K562 (cell line): ENCODE data around the gene POLR3GL. TPM values are rescaled to one million over a fixed set of nuclear protein-coding genes. Genes with fewer than 3 reads are reported as not detected.

Experiments used
- ATAC-seq: fragments of 200-7000 bp; cut with Tn5 transposase; 3 replicates; pipeline ENCODE4 v1.9.1; 2020; ENCODE audit warnings: moderate library complexity
- BruUV-seq: library from RNA; stranded (reverse); fragments of 400-500 nt; replicated peaks from 2 replicates; lab custom pipeline; 2021; lab: Mats Ljungman, UMichigan
- CTCF ChIA-PET: fragments of 300-600 bp; formaldehyde crosslinking; extraction: SDS; loops from one replicate; lab custom pipeline; 2021; ENCODE audit warnings: low intra/inter-chr PET ratio; lab: Yijun Ruan, JAX
- POLR2A ChIA-PET: fragments of 300-600, 350-650 bp; sonication (Branson Sonifier 250); formaldehyde crosslinking; extraction: SDS; loops from one replicate; lab custom pipeline; 2021; ENCODE audit warnings: antibody characterized with exemption, inconsistent platforms; lab: Yijun Ruan, JAX
- DNase-seq, 4 experiments: peaks; one replicate each; pipeline versions ENCODE4 v3.0.0 to v3.0.0-alpha.2; 2011 to 2018; ENCODE audit warnings: low spot score in 3 of 4, mixed read lengths in 3 of 4; ENCODE audit errors: extremely low read depth in 1 of 4
- FAIRE-seq: peaks from 2 replicates; lab custom pipeline; 2011; peaks lifted over from hg19 to GRCh38; lab: Jason Lieb, UNC
- H2AFZ ChIP-seq: 2 replicates; pipeline ENCODE4 v1.6.0; 2011; ENCODE audit warnings: low read depth, low read length, control low read depth, inconsistent platforms
- H3K27ac ChIP-seq: fragments of 200-600 bp; 3 replicates; pipeline ENCODE4 v1.8.0; 2011; ENCODE audit warnings: low read depth, mild to moderate bottlenecking, control low read depth, inconsistent platforms, low read length, moderate library complexity, mixed read lengths; ENCODE audit errors: extremely low read depth
- H3K27me3 ChIP-seq, 2 experiments: fragments of 300-600 bp in 1 of 2; 2 replicates in 1 of 2; 3 replicates in 1 of 2; pipeline versions ENCODE4 v1.6.0 to v1.8.0; 2011; ENCODE audit warnings: inconsistent platforms in 2 of 2, low read length in 2 of 2, mild to moderate bottlenecking in 1 of 2, mixed read lengths in 1 of 2, moderate library complexity in 1 of 2; ENCODE audit not compliant: control insufficient read depth in 2 of 2, insufficient read depth in 2 of 2
- H3K36me3 ChIP-seq: fragments of 300-600 bp; 3 replicates; pipeline ENCODE4 v1.8.0; 2011; ENCODE audit warnings: mild to moderate bottlenecking, low read length, inconsistent platforms; ENCODE audit not compliant: control insufficient read depth, insufficient read depth
- H3K4me1 ChIP-seq, 2 experiments: fragments of 200-600 bp in 1 of 2; replicated peaks in 1 of 2; 2 replicates in 1 of 2; 3 replicates in 1 of 2; pipeline versions ENCODE4 v1.5.1 to v1.8.0; 2011; ENCODE audit warnings: inconsistent platforms in 2 of 2, low read length in 2 of 2, mild to moderate bottlenecking in 1 of 2, mixed read lengths in 1 of 2, moderate library complexity in 1 of 2; ENCODE audit not compliant: control insufficient read depth in 2 of 2, insufficient read depth in 2 of 2
- H3K4me2 ChIP-seq: 2 replicates; pipeline ENCODE4 v1.6.1; 2011; ENCODE audit warnings: low read length, control low read depth, inconsistent platforms, mixed read lengths; ENCODE audit not compliant: insufficient read depth
- H3K4me3 ChIP-seq: fragments of 200-600 bp; sonication (generic), shearing (Covaris generic); 2 replicates; pipeline ENCODE4 v1.5.1; 2016; ENCODE audit warnings: control low read depth, inconsistent platforms
- H3K79me2 ChIP-seq: fragments of 200-600 bp; 3 replicates; pipeline ENCODE4 v1.8.0; 2011; ENCODE audit warnings: low read length, inconsistent platforms; ENCODE audit not compliant: control insufficient read depth, insufficient read depth
- H3K9ac ChIP-seq, 2 experiments: 2 replicates each; pipeline versions ENCODE4 v1.6.0 to v1.6.1; 2011; ENCODE audit warnings: low read depth in 2 of 2, low read length in 2 of 2, control low read depth in 1 of 2, inconsistent platforms in 1 of 2, mild to moderate bottlenecking in 1 of 2, mixed read lengths in 1 of 2; ENCODE audit not compliant: insufficient read depth in 1 of 2
- H3K9me1 ChIP-seq: one replicate; pipeline ENCODE4 v1.6.0; 2011; ENCODE audit warnings: inconsistent platforms, mild to moderate bottlenecking, low read length, moderate library complexity; ENCODE audit not compliant: control insufficient read depth, insufficient read depth
- H3K9me3 ChIP-seq: replicated peaks from 2 replicates; pipeline ENCODE4 v1.5.1; 2011; ENCODE audit warnings: low read depth, low read length, inconsistent platforms; ENCODE audit not compliant: control insufficient read depth, insufficient read depth
- H4K20me1 ChIP-seq: replicated peaks from 2 replicates; pipeline ENCODE4 v1.6.1; 2011; ENCODE audit warnings: low read length, inconsistent platforms, mixed read lengths; ENCODE audit not compliant: control insufficient read depth, insufficient read depth
- ETV5 ChIP-seq: sonication (generic); formaldehyde crosslinking; IDR thresholded peaks from 2 replicates; pipeline ENCODE4 v1.4.0; 2020; ENCODE audit warnings: low read depth, mild to moderate bottlenecking, missing genetic modification reagents
- PCBP1 ChIP-seq: fragments of 200-400 bp; formaldehyde crosslinking; IDR thresholded peaks from 2 replicates; pipeline ENCODE4 v1.6.1; 2018; ENCODE audit warnings: mild to moderate bottlenecking, low read depth, low read length; ENCODE audit not compliant: poor library complexity, severe bottlenecking
- RUNX1 ChIP-seq: sonication (generic); IDR thresholded peaks from 2 replicates; pipeline ENCODE4 v1.6.1; 2016; ENCODE audit warnings: antibody characterized with exemption, low read depth
- TAL1 ChIP-seq: fragments of 450-650 bp; IDR thresholded peaks from 2 replicates; pipeline ENCODE4 v1.6.1; 2016; ENCODE audit warnings: mild to moderate bottlenecking
- ZKSCAN8 ChIP-seq: fragments of 200-800 bp; sonication (Bioruptor generic); IDR thresholded peaks from 2 replicates; pipeline ENCODE4 v1.6.1; 2016; ENCODE audit warnings: missing genetic modification characterization, missing compliant biosample characterization
- WGBS: fragments of 100-300 bp; shearing (Covaris generic); methylation state at CpG from one replicate; pipeline ENCODE4 v1.1.6; 2016; ENCODE audit warnings: low coverage, mixed read lengths; ENCODE audit not compliant: insufficient coverage; ENCODE audit errors: missing lambda C conversion rate; 5-methylcytosine and 5-hydroxymethylcytosine counted together
- in situ Hi-C: fragments of 300-500 bp; cut with MboI; formaldehyde crosslinking; loops from 4 replicates; pipeline ENCODE4 v1.15.0; 2018; ENCODE audit warnings: inconsistent platforms, mixed read lengths
- intact Hi-C: fragments of 100-400 bp; cut with micrococcal nuclease; formaldehyde crosslinking; loops from 2 replicates; pipeline ENCODE4 v1.14.2; 2022
- polyA plus RNA-seq, 8 experiments: library from polyadenylated mRNA; depleted of rRNA in 4 of 8; stranded (reverse) in 5 of 8; unstranded in 3 of 8; fragments of >200 nt; fragmentation: Nextera tagmentation in 2 of 8; fragmentation: Illumina TruSeq in 1 of 8; extraction: Ambion mirVana in 2 of 8; extraction: Trizol in 1 of 8; gene quantifications; 2 replicates each; pipeline versions ENCODE4 v1.2.1 to v1.2.3, GENCODE V29; 2011 to 2014; ENCODE audit warnings: inconsistent platforms in 1 of 8, missing spikeins in 1 of 8
- total RNA-seq, 7 experiments: library from RNA; depleted of rRNA in 6 of 7; stranded (reverse); fragments of >200 nt in 6 of 7; fragmentation: Illumina TruSeq in 2 of 7; extraction: Trizol in 2 of 7; gene quantifications; 2 replicates each; pipeline versions ENCODE4 v1.2.1 to v1.2.3, GENCODE V29; 2011 to 2021; ENCODE audit warnings: low replicate concordance in 1 of 7
- TF ChIP-seq, protein P1 (sequence below): fragments of 250-450 bp; sonication (Bioruptor Pico); IDR thresholded peaks from 2 replicates; pipeline ENCODE4 v1.4.0; 2020; ENCODE audit warnings: mild to moderate bottlenecking
- TF ChIP-seq, protein P2 (sequence below), 2 experiments: IDR thresholded peaks; 2 replicates each; pipeline ENCODE4 v1.6.1; 2012; ENCODE audit warnings: improper control_type of control experiment in 2 of 2, low read depth in 2 of 2, low read length in 2 of 2, borderline replicate concordance in 1 of 2
- TF ChIP-seq, protein P3 (sequence below): fragments of 250-450 bp; sonication (Bioruptor Pico); IDR thresholded peaks from 2 replicates; pipeline ENCODE4 v1.4.0; 2020; ENCODE audit warnings: borderline replicate concordance

POLR3GL gene
- total and polyA plus RNA-seq, 9 of the 15 experiments (the other 6 are each of a cell fraction or from before 2014, with no cell fraction given), result 14.6 to 48.4 (median 38.2) TPM

DNA sequence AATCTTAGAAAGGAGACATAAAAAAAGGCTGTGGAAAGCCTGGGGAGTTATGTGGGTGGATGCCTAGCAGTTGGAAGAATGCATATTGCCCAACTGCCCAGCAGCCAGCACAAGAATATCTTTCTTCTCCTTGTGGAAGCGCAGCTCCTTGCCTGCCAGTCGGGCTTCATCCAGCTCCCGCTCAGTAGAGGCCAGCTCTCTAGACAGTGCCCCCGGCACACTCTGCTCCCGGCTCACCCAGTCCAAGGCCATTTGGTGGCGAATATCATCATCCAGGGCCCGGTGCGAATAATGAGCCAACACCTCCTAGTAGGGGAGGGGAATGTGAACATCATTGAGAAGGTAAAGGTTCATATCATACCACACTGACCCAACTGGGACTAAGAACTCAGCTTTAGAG lies 28.2 kb upstream of the POLR3GL start:
- H3K27me3 ChIP-seq, result no peaks in the 10 kb centered on the region
- H3K27ac ChIP-seq, result no peak overlapping the region
- ATAC-seq (no peak), FAIRE-seq (no peak), DNase-seq (no peak)
- BruUV-seq, result no TSS peak
- CTCF ChIA-PET, result no interaction called here
- no peak overlapping the region for H2AFZ ChIP-seq
- H3K4me3 ChIP-seq, result no peak overlapping the region
- H3K36me3 ChIP-seq, result peaks cover 16% of the 10 kb centered on the region; the same call in 1 of the 3 replicates
- 95% methylated on average over 8 of the region's 8 CpGs for WGBS
- no peaks in the 10 kb centered on the region for H3K9me3 ChIP-seq
- in situ Hi-C loops, result no loop called here
- TF ChIP-seq PCBP1 (no peak), RUNX1 (no peak), TAL1 (no peak), ZKSCAN8 (CRISPR knock-in tag) (no peak), ETV5 (CRISPR knock-in tag) (no peak)
- TF ChIP-seq, protein P1, sequence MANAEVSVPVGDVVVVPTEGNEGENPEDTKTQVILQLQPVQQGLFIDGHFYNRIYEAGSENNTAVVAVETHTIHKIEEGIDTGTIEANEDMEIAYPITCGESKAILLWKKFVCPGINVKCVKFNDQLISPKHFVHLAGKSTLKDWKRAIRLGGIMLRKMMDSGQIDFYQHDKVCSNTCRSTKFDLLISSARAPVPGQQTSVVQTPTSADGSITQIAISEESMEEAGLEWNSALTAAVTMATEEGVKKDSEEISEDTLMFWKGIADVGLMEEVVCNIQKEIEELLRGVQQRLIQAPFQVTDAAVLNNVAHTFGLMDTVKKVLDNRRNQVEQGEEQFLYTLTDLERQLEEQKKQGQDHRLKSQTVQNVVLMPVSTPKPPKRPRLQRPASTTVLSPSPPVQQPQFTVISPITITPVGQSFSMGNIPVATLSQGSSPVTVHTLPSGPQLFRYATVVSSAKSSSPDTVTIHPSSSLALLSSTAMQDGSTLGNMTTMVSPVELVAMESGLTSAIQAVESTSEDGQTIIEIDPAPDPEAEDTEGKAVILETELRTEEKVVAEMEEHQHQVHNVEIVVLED (CRISPR knock-in tag), result no peak
- TF ChIP-seq, protein P2, sequence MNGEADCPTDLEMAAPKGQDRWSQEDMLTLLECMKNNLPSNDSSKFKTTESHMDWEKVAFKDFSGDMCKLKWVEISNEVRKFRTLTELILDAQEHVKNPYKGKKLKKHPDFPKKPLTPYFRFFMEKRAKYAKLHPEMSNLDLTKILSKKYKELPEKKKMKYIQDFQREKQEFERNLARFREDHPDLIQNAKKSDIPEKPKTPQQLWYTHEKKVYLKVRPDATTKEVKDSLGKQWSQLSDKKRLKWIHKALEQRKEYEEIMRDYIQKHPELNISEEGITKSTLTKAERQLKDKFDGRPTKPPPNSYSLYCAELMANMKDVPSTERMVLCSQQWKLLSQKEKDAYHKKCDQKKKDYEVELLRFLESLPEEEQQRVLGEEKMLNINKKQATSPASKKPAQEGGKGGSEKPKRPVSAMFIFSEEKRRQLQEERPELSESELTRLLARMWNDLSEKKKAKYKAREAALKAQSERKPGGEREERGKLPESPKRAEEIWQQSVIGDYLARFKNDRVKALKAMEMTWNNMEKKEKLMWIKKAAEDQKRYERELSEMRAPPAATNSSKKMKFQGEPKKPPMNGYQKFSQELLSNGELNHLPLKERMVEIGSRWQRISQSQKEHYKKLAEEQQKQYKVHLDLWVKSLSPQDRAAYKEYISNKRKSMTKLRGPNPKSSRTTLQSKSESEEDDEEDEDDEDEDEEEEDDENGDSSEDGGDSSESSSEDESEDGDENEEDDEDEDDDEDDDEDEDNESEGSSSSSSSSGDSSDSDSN (IDR thresholded peaks at IDR 0.05; ENCODE audit: borderline replicate concordance in 1 of 2, low read depth in 2 of 2, low read length in 2 of 2), result no peak
- TF ChIP-seq, protein P3, sequence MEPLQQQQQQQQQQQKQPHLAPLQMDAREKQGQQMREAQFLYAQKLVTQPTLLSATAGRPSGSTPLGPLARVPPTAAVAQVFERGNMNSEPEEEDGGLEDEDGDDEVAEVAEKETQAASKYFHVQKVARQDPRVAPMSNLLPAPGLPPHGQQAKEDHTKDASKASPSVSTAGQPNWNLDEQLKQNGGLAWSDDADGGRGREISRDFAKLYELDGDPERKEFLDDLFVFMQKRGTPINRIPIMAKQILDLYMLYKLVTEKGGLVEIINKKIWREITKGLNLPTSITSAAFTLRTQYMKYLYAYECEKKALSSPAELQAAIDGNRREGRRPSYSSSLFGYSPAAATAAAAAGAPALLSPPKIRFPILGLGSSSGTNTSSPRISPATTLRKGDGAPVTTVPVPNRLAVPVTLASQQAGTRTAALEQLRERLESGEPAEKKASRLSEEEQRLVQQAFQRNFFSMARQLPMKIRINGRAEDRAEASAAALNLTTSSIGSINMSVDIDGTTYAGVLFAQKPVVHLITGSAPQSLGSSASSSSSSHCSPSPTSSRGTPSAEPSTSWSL (CRISPR knock-in tag), result no peak
- H3K9ac ChIP-seq, result no peak overlapping the region
- H4K20me1 ChIP-seq, result no peaks in the 10 kb centered on the region
- intact Hi-C loops, result no loop called here
- peaks cover 4 to 12% of the 10 kb centered on the region in 2 experiments; a peak in 3 of 5 replicates for H3K4me1 ChIP-seq
- H3K4me2 ChIP-seq, result no peak overlapping the region
- POLR2A ChIA-PET, result interaction anchor here (0.5 to 2.5 kb wide), 4 partner anchors 9 to 140 kb away, joined by 3 to 15 read pairs (median 3); partner anchors contain the start of genes ANKRD34A, ANKRD35, POLR3GL and RBM8A
- H3K9me1 ChIP-seq, result peaks cover 3% of the 10 kb centered on the region
- H3K79me2 ChIP-seq, result no peaks in the 10 kb centered on the region; the same call in 2 of the 3 replicates
